ENCODE results near the gene NMNAT3.
"Not testable (repeated sequence)": the region's sequence is repeated elsewhere in the genome, so short reads cannot be mapped to it uniquely, and the experiment has no call there.

The NMNAT3 gene

GRCh38 chr3:139597947-139598346 lies 79.8 kb downstream of the NMNAT3 start:
- no peak overlapping the region for H3K4me3 ChIP-seq (ENCODE audit: insufficient read depth, low read length, poor library complexity, severe bottlenecking)
- no peaks in the 10 kb centered on the region for H3K36me3 ChIP-seq (ENCODE audit: low read length)
- TF ChIP-seq CTCF (IDR thresholded peaks at IDR 0.05; ENCODE audit: insufficient read depth, low read length, poor library complexity, severe bottlenecking) = no peak
- no peak for TF ChIP-seq EZH2phosphoT487 (conservative IDR thresholded peaks at IDR 0.05; ENCODE audit: low read length)
- H3K9me2 ChIP-seq (replicated peaks; ENCODE audit: insufficient read depth, low read length) = no peaks in the 10 kb centered on the region
- no peak overlapping the region for H2AFZ ChIP-seq (ENCODE audit: low read depth, low read length, severe bottlenecking)
- no peak overlapping the region for H3K27ac ChIP-seq (ENCODE audit: low read depth, low read length)
- H3K4me2 ChIP-seq (ENCODE audit: low read depth, low read length, poor library complexity, severe bottlenecking) = no peak overlapping the region
- H3K9me3 ChIP-seq (ENCODE audit: insufficient read depth, low read length) = no peaks in the 10 kb centered on the region
- no peak overlapping the region for H3K9ac ChIP-seq (ENCODE audit: low read length)
- H3F3A ChIP-seq (ENCODE audit: insufficient read depth) = no peaks in the 10 kb centered on the region
- no peaks in the 10 kb centered on the region for H4K20me1 ChIP-seq (ENCODE audit: low read depth, low read length)
- no peaks in the 10 kb centered on the region for H3K79me2 ChIP-seq (ENCODE audit: insufficient read depth, low read length)
- H3K27me3 ChIP-seq (ENCODE audit: low read length) = no peaks in the 10 kb centered on the region

GRCh38 chr3:139591186-139591585 lies 86.6 kb downstream of the NMNAT3 start:
- not testable (repeated sequence) for H3K36me3 ChIP-seq (ENCODE audit: low read length); H2AFZ ChIP-seq (ENCODE audit: low read depth, low read length, severe bottlenecking); H4K20me1 ChIP-seq (ENCODE audit: low read depth, low read length); H3K4me2 ChIP-seq (ENCODE audit: low read depth, low read length, poor library complexity, severe bottlenecking); H3F3A ChIP-seq (ENCODE audit: insufficient read depth); H3K27ac ChIP-seq (ENCODE audit: low read depth, low read length); H3K9me3 ChIP-seq (ENCODE audit: insufficient read depth, low read length); H3K79me2 ChIP-seq (ENCODE audit: insufficient read depth, low read length); H3K4me3 ChIP-seq (ENCODE audit: insufficient read depth, low read length, poor library complexity, severe bottlenecking); H3K27me3 ChIP-seq (ENCODE audit: low read length); H3K9me2 ChIP-seq (replicated peaks; ENCODE audit: insufficient read depth, low read length); H3K9ac ChIP-seq (ENCODE audit: low read length)

- Histone ChIP-seq H3K36me3 (ENCODE audit: low read length) (no peaks in the 10 kb centered on the region), H3K4me2 (ENCODE audit: low read depth, low read length, poor library complexity, severe bottlenecking) (no peak overlapping the region), H3K27ac (ENCODE audit: low read depth, low read length) (no peak overlapping the region), H3K9me2 (replicated peaks; ENCODE audit: insufficient read depth, low read length) (no peaks in the 10 kb centered on the region), H3F3A (ENCODE audit: insufficient read depth) (no peaks in the 10 kb centered on the region), H3K9ac (ENCODE audit: low read length) (no peak overlapping the region), H3K79me2 (ENCODE audit: insufficient read depth, low read length) (no peaks in the 10 kb centered on the region), H3K4me3 (ENCODE audit: insufficient read depth, low read length, poor library complexity, severe bottlenecking) (no peak overlapping the region), H2AFZ (ENCODE audit: low read depth, low read length, severe bottlenecking) (no peak overlapping the region), H3K9me3 (ENCODE audit: insufficient read depth, low read length) (0 out of 2 replicates have a peak, but pooled peaks cover 3% of the 10 kb centered on the region), H4K20me1 (ENCODE audit: low read depth, low read length) (no peaks in the 10 kb centered on the region), H3K27me3 (ENCODE audit: low read length) (no peaks in the 10 kb centered on the region)
- TF ChIP-seq CTCF (IDR thresholded peaks at IDR 0.05; ENCODE audit: insufficient read depth, low read length, poor library complexity, severe bottlenecking) = no peak
- TF ChIP-seq EZH2phosphoT487 (conservative IDR thresholded peaks at IDR 0.05; ENCODE audit: low read length) = no peak
These were observed 89.3 kb downstream of the NMNAT3 start for GRCh38 chr3:139588450-139588849.

- H3K27ac ChIP-seq (ENCODE audit: low read depth, low read length) = no peak overlapping the region
- TF ChIP-seq CTCF (IDR thresholded peaks at IDR 0.05; ENCODE audit: insufficient read depth, low read length, poor library complexity, severe bottlenecking) (no peak), EZH2phosphoT487 (conservative IDR thresholded peaks at IDR 0.05; ENCODE audit: low read length) (no peak)
- H4K20me1 ChIP-seq (ENCODE audit: low read depth, low read length) = no peaks in the 10 kb centered on the region
- H2AFZ ChIP-seq (ENCODE audit: low read depth, low read length, severe bottlenecking) = no peak overlapping the region
- H3K4me2 ChIP-seq (ENCODE audit: low read depth, low read length, poor library complexity, severe bottlenecking) = no peak overlapping the region
- H3K9me2 ChIP-seq (replicated peaks; ENCODE audit: insufficient read depth, low read length) = no peaks in the 10 kb centered on the region
- no peak overlapping the region for H3K4me3 ChIP-seq (ENCODE audit: insufficient read depth, low read length, poor library complexity, severe bottlenecking)
- no peaks in the 10 kb centered on the region for H3F3A ChIP-seq (ENCODE audit: insufficient read depth)
- 0 out of 2 replicates have a peak, but pooled peaks cover 3% of the 10 kb centered on the region for H3K9me3 ChIP-seq (ENCODE audit: insufficient read depth, low read length)
- no peaks in the 10 kb centered on the region for H3K27me3 ChIP-seq (ENCODE audit: low read length)
- H3K36me3 ChIP-seq (ENCODE audit: low read length) = no peaks in the 10 kb centered on the region
- H3K9ac ChIP-seq (ENCODE audit: low read length) = no peak overlapping the region
- H3K79me2 ChIP-seq (ENCODE audit: insufficient read depth, low read length) = no peaks in the 10 kb centered on the region
These were observed 90.0 kb downstream of the NMNAT3 start for GRCh38 chr3:139587797-139588196.

Data from SU-DHL-6 (cell line).